ENCODE results near the gene ABAT.

- no peak for TF ChIP-seq EGR1 (IDR thresholded peaks at IDR 0.05; ENCODE audit: low read depth)
- TF ChIP-seq, protein P1, sequence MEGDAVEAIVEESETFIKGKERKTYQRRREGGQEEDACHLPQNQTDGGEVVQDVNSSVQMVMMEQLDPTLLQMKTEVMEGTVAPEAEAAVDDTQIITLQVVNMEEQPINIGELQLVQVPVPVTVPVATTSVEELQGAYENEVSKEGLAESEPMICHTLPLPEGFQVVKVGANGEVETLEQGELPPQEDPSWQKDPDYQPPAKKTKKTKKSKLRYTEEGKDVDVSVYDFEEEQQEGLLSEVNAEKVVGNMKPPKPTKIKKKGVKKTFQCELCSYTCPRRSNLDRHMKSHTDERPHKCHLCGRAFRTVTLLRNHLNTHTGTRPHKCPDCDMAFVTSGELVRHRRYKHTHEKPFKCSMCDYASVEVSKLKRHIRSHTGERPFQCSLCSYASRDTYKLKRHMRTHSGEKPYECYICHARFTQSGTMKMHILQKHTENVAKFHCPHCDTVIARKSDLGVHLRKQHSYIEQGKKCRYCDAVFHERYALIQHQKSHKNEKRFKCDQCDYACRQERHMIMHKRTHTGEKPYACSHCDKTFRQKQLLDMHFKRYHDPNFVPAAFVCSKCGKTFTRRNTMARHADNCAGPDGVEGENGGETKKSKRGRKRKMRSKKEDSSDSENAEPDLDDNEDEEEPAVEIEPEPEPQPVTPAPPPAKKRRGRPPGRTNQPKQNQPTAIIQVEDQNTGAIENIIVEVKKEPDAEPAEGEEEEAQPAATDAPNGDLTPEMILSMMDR (IDR thresholded peaks at IDR 0.05 in 2 of 3, conservative IDR thresholded peaks at IDR 0.05 in 1 of 3; ENCODE audit: borderline replicate concordance in 1 of 3, insufficient read depth in 1 of 3, low read depth in 2 of 3, low read length in 2 of 3): no peak
- no peak for TF ChIP-seq CEBPB (IDR thresholded peaks at IDR 0.05; ENCODE audit: low read depth)
- no peak for TF ChIP-seq POLR2AphosphoS5 (IDR thresholded peaks at IDR 0.05; ENCODE audit: low read depth, low read length)
- no peak for TF ChIP-seq EZH2 (IDR thresholded peaks at IDR 0.05)
Measured at GRCh38 chr16:8725513-8726178, 51.2 kb downstream of the ABAT start.
